RWPE1 (cell line): ENCODE results near the gene KHDRBS1.
A peak's percentile ranks its signal among the peaks of the same experiment; 100 is the strongest.

ENCODE experiments used
- CTCF ChIA-PET: fragments of 350-600 bp; sonication (Branson Sonifier 250); formaldehyde crosslinking; extraction: SDS; loops from one replicate; lab custom pipeline; 2021; lab: Yijun Ruan, JAX
- POLR2A ChIA-PET: fragments of 400-600 bp; formaldehyde crosslinking; extraction: SDS; loops from one replicate; lab custom pipeline; 2020; ENCODE audit warnings: antibody characterized with exemption; ENCODE audit not compliant: low non-redundant PET; lab: Yijun Ruan, JAX
- DNase-seq: peaks from one replicate; pipeline ENCODE4 v3.0.0; 2012; ENCODE audit warnings: low spot score
- H3K27ac ChIP-seq: fragments of 450-650 bp; 2 replicates; pipeline ENCODE4 v1.5.1; 2017
- CTCF ChIP-seq: fragments of 450-650 bp; conservative IDR thresholded peaks from 2 replicates; pipeline ENCODE4 v1.5.1; 2017; ENCODE audit warnings: low read depth, mild to moderate bottlenecking

The KHDRBS1 gene

GRCh38 chr1:32013386-32014198 is at the start of gene KHDRBS1:
TSS of gene KHDRBS1 (plus strand) at chr1:32013868. CDS start at chr1:32013996, 128 bp downstream.
- DNase-seq = peak; percentile 99
- ChIA-PET POLR2A (interaction anchor here (0.6 to 0.8 kb wide), 2 partner anchors 17 to 102 kb away, joined by 3 read pairs; no protein-coding TSS in a partner anchor), CTCF (interaction anchor here (1.2 kb wide), 1 partner anchor 14 kb away, joined by 3 read pairs; no protein-coding TSS in a partner anchor)

DNA sequence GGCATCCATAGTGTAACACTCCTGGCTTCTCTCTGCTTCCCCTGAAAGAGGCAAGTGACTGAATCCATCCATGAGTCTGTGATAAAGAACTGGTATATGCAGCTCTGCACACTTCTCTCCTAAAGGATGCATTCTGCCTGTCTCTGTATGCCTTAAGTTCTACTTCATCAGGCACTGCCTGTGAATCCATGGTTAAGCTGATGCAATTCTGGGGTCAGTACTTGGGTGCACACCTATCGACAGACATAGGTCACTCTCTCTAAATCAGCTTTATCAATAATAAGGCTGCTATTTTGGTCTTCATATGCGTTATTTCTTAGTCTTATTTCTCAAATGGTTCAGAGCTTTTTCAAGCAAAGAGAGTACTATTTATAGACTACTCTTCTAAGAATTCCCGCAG is 42.8 kb upstream of the KHDRBS1 start:
- no peak for TF ChIP-seq CTCF
- ChIA-PET POLR2A (interaction anchor here (0.7 kb wide), 1 partner anchor 87 kb away, joined by 3 read pairs; no protein-coding TSS in a partner anchor), CTCF (interaction anchor here (0.6 to 1.3 kb wide), 2 partner anchors 32 to 44 kb away, joined by 3 to 4 read pairs; no protein-coding TSS in a partner anchor)
- no peak overlapping the region for H3K27ac ChIP-seq
- DNase-seq = no peak

More at GRCh38 chr1:32013386-32014198, at the start of gene KHDRBS1:
- TF ChIP-seq CTCF = no peak
- H3K27ac ChIP-seq = peak within 1 kb of the TSS; percentile 98

DNA sequence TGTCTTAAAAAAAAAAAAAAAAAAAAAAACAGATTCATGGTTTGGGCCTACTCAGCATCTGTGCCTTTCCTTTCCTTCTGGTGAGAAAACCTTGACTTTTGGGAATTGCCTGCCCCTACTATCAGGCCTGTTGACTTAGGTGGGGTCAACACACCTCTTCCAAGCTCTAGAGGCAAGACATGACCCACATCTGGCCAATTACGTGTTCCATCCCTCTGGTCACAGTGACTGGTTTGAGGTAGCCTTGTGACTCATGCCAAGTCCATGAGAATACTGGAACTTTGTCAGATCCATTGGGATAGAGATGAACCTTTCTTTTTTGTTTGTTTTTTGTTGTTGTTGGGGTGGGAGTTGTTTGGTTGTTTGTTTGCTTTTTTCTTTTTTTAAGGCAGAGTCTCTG is 37.3 kb upstream of the KHDRBS1 start:
- H3K27ac ChIP-seq = peak overlapping the region; percentile 76
- ChIA-PET POLR2A (no interaction called here), CTCF (interaction anchor here (0.6 kb wide), 1 partner anchor 17 kb away, joined by 3 read pairs; no protein-coding TSS in a partner anchor)
- no peak for TF ChIP-seq CTCF
- DNase-seq = peak; percentile 10

DNA sequence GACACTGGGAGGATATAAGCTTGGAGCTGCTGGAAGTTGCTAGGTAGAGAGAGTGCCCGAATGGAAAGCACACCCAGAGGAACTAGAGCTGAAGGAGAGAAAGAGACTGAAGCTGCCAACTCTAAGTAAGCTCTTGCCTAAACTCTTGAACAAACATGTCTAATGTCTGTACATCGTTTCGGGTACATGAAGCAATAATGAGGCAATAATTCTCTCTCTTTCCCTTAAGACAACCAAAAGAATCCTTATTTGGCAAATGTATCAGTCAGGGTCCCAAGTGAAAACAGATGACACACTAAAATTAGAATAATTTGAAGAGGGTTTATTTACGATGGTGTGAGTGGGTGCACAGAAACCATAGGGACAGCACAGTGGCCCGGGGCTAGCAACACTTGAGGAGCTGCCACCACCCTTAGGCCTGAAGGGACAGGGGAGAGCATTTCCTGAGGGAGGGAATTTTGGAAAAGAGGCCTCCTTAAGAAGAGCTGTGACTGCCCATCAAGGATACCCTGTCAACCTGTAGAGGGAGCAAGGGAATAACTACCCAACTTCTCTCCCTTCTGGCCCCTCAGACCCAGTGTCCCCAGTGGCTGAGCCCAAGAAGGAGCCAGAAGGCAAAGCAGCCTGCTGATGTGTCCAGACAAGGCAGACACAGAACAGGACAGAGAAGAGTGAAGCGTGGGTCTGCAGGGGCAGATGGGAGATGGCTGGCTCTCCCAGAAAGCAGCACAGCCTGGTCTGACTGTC is 36.1 kb upstream of the KHDRBS1 start:
- ChIA-PET CTCF (interaction anchor here (1.3 kb wide), 1 partner anchor 14 kb away, joined by 6 read pairs; no protein-coding TSS in a partner anchor), POLR2A (interaction anchor here (0.5 kb wide), 1 partner anchor 85 kb away, joined by 6 read pairs; no protein-coding TSS in a partner anchor)
- DNase-seq = peak; percentile 22
- peak; percentile 14; the same call in 1 of the 2 replicates for TF ChIP-seq CTCF
- peak overlapping the region; percentile 76 for H3K27ac ChIP-seq

DNA sequence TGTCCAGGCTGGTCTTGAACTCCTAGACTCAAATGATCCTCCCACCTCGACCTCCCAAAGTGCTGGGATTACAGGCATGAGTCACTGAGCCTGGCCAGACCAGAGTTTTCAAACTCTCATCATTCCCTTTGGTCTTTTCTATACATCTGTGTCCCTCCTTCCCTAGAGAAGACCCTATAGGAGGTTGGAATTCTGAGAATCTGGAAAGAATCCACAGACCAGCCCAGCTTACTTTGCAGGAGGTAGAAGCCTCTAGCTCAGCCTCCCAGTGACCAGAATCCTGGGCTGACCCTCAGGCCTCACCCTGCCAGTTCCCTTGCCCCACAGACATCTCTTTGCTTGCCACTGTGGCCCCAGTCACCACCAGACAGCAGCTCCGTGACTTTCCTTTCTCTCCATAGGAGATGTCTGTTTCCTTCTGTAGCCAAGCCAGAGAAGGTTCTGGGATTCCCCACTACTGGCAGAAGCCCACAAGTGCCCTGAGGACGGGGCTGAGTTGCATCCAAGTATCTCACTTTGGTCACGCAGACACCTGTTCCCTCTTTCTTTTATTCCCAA is 34.7 kb upstream of the KHDRBS1 start:
- DNase-seq = no peak
- ChIA-PET CTCF (no interaction called here), POLR2A (no interaction called here)
- TF ChIP-seq CTCF = no peak
- no peak overlapping the region for H3K27ac ChIP-seq
